Liver (tissue), 9 donors: ENCODE results near the gene ZGPAT. TPM values are rescaled to one million over a fixed set of nuclear protein-coding genes. Genes with fewer than 3 reads are reported as not detected.

Source experiments
- DNase-seq: peaks from one replicate; pipeline ENCODE4 v3.0.0-alpha.2; 2017; ENCODE audit warnings: low spot score
- H3K27ac ChIP-seq, 2 donors: one replicate each; pipeline ENCODE4 v1.7.0; 2013; ENCODE audit warnings: inconsistent platforms in 2 of 2, low read length in 2 of 2, control low read depth in 1 of 2, low read depth in 1 of 2, mild to moderate bottlenecking in 1 of 2
- H3K27me3 ChIP-seq, 4 donors: one replicate each; pipeline versions ENCODE4 v1.6.1 to v1.7.0; 2013; ENCODE audit warnings: low read length in 3 of 4, inconsistent platforms in 1 of 4, mild to moderate bottlenecking in 1 of 4, moderate library complexity in 1 of 4; ENCODE audit not compliant: control insufficient read depth in 4 of 4, insufficient read depth in 4 of 4
- H3K36me3 ChIP-seq, 4 donors: one replicate each; pipeline versions ENCODE4 v1.6.1 to v1.7.0; 2013; ENCODE audit warnings: low read length in 3 of 4, mild to moderate bottlenecking in 3 of 4, low read depth in 1 of 4, moderate library complexity in 1 of 4; ENCODE audit not compliant: control insufficient read depth in 4 of 4, insufficient read depth in 3 of 4
- H3K4me1 ChIP-seq, 4 donors: one replicate each; pipeline versions ENCODE4 v1.6.1 to v1.7.0; 2013; ENCODE audit warnings: low read length in 3 of 4, mild to moderate bottlenecking in 3 of 4, moderate library complexity in 1 of 4; ENCODE audit not compliant: control insufficient read depth in 4 of 4, insufficient read depth in 4 of 4
- H3K4me3 ChIP-seq, 3 donors: one replicate each; pipeline versions ENCODE4 v1.6.1 to v1.7.0; 2013; ENCODE audit warnings: low read length in 3 of 3, control low read depth in 1 of 3, low read depth in 1 of 3, mild to moderate bottlenecking in 1 of 3
- H3K9ac ChIP-seq, 2 donors: one replicate each; pipeline ENCODE4 v1.7.0; 2013; ENCODE audit warnings: low read length in 2 of 2, mild to moderate bottlenecking in 2 of 2, moderate library complexity in 2 of 2, control low read depth in 1 of 2, low read depth in 1 of 2
- H3K9me3 ChIP-seq, 4 donors: one replicate each; pipeline versions ENCODE4 v1.6.1 to v1.7.0; 2013; ENCODE audit warnings: low read length in 3 of 4; ENCODE audit not compliant: control insufficient read depth in 4 of 4
- CTCF ChIP-seq: fragments of 150-350 bp; IDR thresholded peaks from 2 replicates; pipeline ENCODE4 v1.5.1; 2017; ENCODE audit warnings: improper control_type of control experiment, low read depth, low read length; ENCODE audit not compliant: missing input control
- EGR1 ChIP-seq, 2 donors: IDR thresholded peaks; 2 replicates each; pipeline ENCODE4 v1.6.1; 2016 to 2018; ENCODE audit warnings: antibody characterized with exemption in 2 of 2, low read depth in 2 of 2
- FOXA1 ChIP-seq: IDR thresholded peaks from 2 replicates; pipeline ENCODE4 v1.6.1; 2016; ENCODE audit warnings: antibody characterized with exemption
- FOXA2 ChIP-seq: IDR thresholded peaks from 2 replicates; pipeline ENCODE4 v1.6.1; 2016; ENCODE audit warnings: antibody characterized with exemption
- HNF4A ChIP-seq, 2 donors: conservative IDR thresholded peaks; 2 replicates each; pipeline ENCODE4 v1.6.1; 2016; ENCODE audit warnings: antibody characterized with exemption in 2 of 2, mild to moderate bottlenecking in 2 of 2
- JUND ChIP-seq, 2 donors: IDR thresholded peaks; 2 replicates each; pipeline ENCODE4 v1.6.1; 2016; ENCODE audit warnings: antibody characterized with exemption in 2 of 2
- NR2F2 ChIP-seq: IDR thresholded peaks from 2 replicates; pipeline ENCODE4 v1.6.1; 2016; ENCODE audit warnings: antibody characterized with exemption
- RAD21 ChIP-seq, 2 donors: IDR thresholded peaks; 2 replicates each; pipeline ENCODE4 v1.6.1; 2016; ENCODE audit warnings: antibody characterized with exemption in 2 of 2, mild to moderate bottlenecking in 2 of 2
- REST ChIP-seq: IDR thresholded peaks from 2 replicates; pipeline ENCODE4 v1.6.1; 2016; ENCODE audit warnings: antibody characterized with exemption, mild to moderate bottlenecking
- RXRA ChIP-seq, 2 donors: IDR thresholded peaks; 2 replicates each; pipeline ENCODE4 v1.6.1; 2017 to 2018; ENCODE audit warnings: antibody characterized with exemption in 2 of 2, mild to moderate bottlenecking in 1 of 2
- TAF1 ChIP-seq: conservative IDR thresholded peaks from 2 replicates; pipeline ENCODE4 v1.6.1; 2016; ENCODE audit warnings: antibody characterized with exemption, mild to moderate bottlenecking
- YY1 ChIP-seq: IDR thresholded peaks from 2 replicates; pipeline ENCODE4 v1.6.1; 2016; ENCODE audit warnings: antibody characterized with exemption, mild to moderate bottlenecking
- WGBS: extraction: QIAGEN DNeasy Blood & Tissue Kit; methylation state at CpG from one replicate; pipeline ENCODE4 v1.1.7; 2013; 5-methylcytosine and 5-hydroxymethylcytosine counted together
- polyA plus RNA-seq, 2 donors: library from polyadenylated mRNA; stranded (reverse) in 1 of 2; unstranded in 1 of 2; fragments of 200-250 nt in 1 of 2; fragments of >200 nt in 1 of 2; fragmentation: Nextera tagmentation in 1 of 2; extraction: Ambion mirVana in 1 of 2; gene quantifications; one replicate each; pipeline versions ENCODE4 v1.2.1 to v1.2.3, GENCODE V29; 2013 to 2015
- total RNA-seq, 2 donors: library from RNA; depleted of rRNA; stranded (reverse); fragments of >200 nt; gene quantifications; one replicate each; pipeline ENCODE4 v1.2.3, GENCODE V29; 2014
- TF ChIP-seq, protein P1 (sequence below): IDR thresholded peaks from 2 replicates; pipeline ENCODE4 v1.6.1; 2016; ENCODE audit warnings: antibody characterized with exemption
- TF ChIP-seq, protein P2 (sequence below): IDR thresholded peaks from 2 replicates; pipeline ENCODE4 v1.6.1; 2016; ENCODE audit warnings: antibody characterized with exemption
- donor health status: healthy.
- donor health status: healthy.
- donor health status: healthy.
- donor health status: healthy.
- donor health status: healthy.

Gene ZGPAT
- total and polyA plus RNA-seq, 4 donors = 10.3 to 90.5 (median 20.5) TPM

- WGBS = 96% methylated on average over 19 of the region's 19 CpGs
- Histone ChIP-seq H3K9ac (no peak overlapping the region), H3K27me3 (no peaks in the 10 kb centered on the region), H3K4me3 (no peak overlapping the region), H3K36me3 (peaks cover 0 to 24% (median 4%) of the 10 kb centered on the region in 4 donors), H3K9me3 (no peaks in the 10 kb centered on the region), H3K4me1 (no peaks in the 10 kb centered on the region), H3K27ac (no peak overlapping the region)
- TF ChIP-seq RXRA (IDR thresholded peaks at IDR 0.05) (no peak), HNF4A (conservative IDR thresholded peaks at IDR 0.05) (no peak), RAD21 (IDR thresholded peaks at IDR 0.05) (no peak), YY1 (no peak), TAF1 (no peak), JUND (IDR thresholded peaks at IDR 0.05) (no peak)
- TF ChIP-seq, protein P1, sequence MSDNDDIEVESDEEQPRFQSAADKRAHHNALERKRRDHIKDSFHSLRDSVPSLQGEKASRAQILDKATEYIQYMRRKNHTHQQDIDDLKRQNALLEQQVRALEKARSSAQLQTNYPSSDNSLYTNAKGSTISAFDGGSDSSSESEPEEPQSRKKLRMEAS = no peak
- TF ChIP-seq, protein P2, sequence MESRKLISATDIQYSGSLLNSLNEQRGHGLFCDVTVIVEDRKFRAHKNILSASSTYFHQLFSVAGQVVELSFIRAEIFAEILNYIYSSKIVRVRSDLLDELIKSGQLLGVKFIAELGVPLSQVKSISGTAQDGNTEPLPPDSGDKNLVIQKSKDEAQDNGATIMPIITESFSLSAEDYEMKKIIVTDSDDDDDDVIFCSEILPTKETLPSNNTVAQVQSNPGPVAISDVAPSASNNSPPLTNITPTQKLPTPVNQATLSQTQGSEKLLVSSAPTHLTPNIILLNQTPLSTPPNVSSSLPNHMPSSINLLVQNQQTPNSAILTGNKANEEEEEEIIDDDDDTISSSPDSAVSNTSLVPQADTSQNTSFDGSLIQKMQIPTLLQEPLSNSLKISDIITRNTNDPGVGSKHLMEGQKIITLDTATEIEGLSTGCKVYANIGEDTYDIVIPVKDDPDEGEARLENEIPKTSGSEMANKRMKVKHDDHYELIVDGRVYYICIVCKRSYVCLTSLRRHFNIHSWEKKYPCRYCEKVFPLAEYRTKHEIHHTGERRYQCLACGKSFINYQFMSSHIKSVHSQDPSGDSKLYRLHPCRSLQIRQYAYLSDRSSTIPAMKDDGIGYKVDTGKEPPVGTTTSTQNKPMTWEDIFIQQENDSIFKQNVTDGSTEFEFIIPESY = no peak
- DNase-seq = no peak
Measured at GRCh38 chr20:63679799-63680305, 28.0 kb upstream of the ZGPAT start.

DNA sequence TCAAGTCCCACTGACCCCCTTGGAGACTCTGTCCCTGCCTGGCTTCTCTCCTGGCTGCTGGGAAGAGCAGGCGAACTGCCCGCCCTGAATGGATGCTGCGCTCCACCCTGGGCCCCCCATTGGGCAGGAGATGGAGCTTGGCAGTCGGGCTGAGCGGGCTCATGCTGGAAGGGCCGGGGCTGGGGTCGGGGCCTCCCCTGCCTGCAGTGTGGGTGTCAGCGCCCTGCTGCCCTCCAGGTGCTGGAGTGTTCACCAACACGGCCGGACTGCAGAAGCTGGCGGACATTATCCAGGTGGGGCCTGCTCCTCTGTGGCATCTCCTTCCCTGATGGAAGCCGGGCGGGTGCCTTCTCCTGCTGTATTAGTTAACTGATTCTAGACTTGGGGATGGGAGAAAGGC lies 27.4 kb upstream of the ZGPAT start:
- no peak overlapping the region for H3K4me3 ChIP-seq
- no peak overlapping the region for H3K27ac ChIP-seq
- H3K9ac ChIP-seq = no peak overlapping the region
- no peaks in the 10 kb centered on the region for H3K27me3 ChIP-seq
- no peak for DNase-seq
- H3K4me1 ChIP-seq = no peaks in the 10 kb centered on the region
- TF ChIP-seq FOXA1 = no peak
- TF ChIP-seq YY1 = no peak
- no peak for TF ChIP-seq EGR1 (IDR thresholded peaks at IDR 0.05; ENCODE audit: low read depth in 2 of 2)
- TF ChIP-seq FOXA2 = no peak
- no peak for TF ChIP-seq RXRA (IDR thresholded peaks at IDR 0.05)
- no peak for TF ChIP-seq NR2F2
- TF ChIP-seq TAF1 = no peak
- no peak for TF ChIP-seq REST
- TF ChIP-seq CTCF = no peak
- H3K36me3 ChIP-seq = peaks cover 0 to 24% (median 4%) of the 10 kb centered on the region in 4 donors
- H3K9me3 ChIP-seq = no peaks in the 10 kb centered on the region
- WGBS = 97% methylated on average over 13 of the region's 13 CpGs
